Measurements from ENCODE around the gene AMPD3.
A peak's percentile ranks its signal among the peaks of the same experiment; 100 is the strongest.

AMPD3 gene

GRCh38 chr11:10443721-10444235, 11.3 kb upstream of the AMPD3 start:
- no peak for TF ChIP-seq CTCF (IDR thresholded peaks at IDR 0.05; ENCODE audit: borderline replicate concordance, insufficient read depth, low read depth, low read length)
- H3K4me3 ChIP-seq (ENCODE audit: low read depth, low read length): no peak overlapping the region

- TF ChIP-seq CTCF (IDR thresholded peaks at IDR 0.05; ENCODE audit: borderline replicate concordance, insufficient read depth, low read depth, low read length): no peak
- no peak overlapping the region for H3K4me3 ChIP-seq (ENCODE audit: low read depth, low read length)
Measured at GRCh38 chr11:10444725-10445315, 10.2 kb upstream of the AMPD3 start.

- no peak overlapping the region for H3K4me3 ChIP-seq (ENCODE audit: low read depth, low read length)
- no peak for TF ChIP-seq CTCF (IDR thresholded peaks at IDR 0.05; ENCODE audit: borderline replicate concordance, insufficient read depth, low read depth, low read length)
Measured at GRCh38 chr11:10447445-10447844, 7.6 kb upstream of the AMPD3 start.

- peak overlapping the region; percentile 55 for H3K4me3 ChIP-seq (ENCODE audit: low read depth, low read length)
- TF ChIP-seq CTCF (IDR thresholded peaks at IDR 0.05; ENCODE audit: borderline replicate concordance, insufficient read depth, low read depth, low read length): peak; percentile 34; the same call in 1 of the 2 replicates
Measured at GRCh38 chr11:10450462-10451425, 4.3 kb upstream of the AMPD3 start.

GRCh38 chr11:10451426-10452116, 3.5 kb upstream of the AMPD3 start:
- no peak overlapping the region for H3K4me3 ChIP-seq (ENCODE audit: low read depth, low read length)
- TF ChIP-seq CTCF (IDR thresholded peaks at IDR 0.05; ENCODE audit: borderline replicate concordance, insufficient read depth, low read depth, low read length): no peak

GRCh38 chr11:10452211-10452767, 2.8 kb upstream of the AMPD3 start:
- no peak for TF ChIP-seq CTCF (IDR thresholded peaks at IDR 0.05; ENCODE audit: borderline replicate concordance, insufficient read depth, low read depth, low read length)
- H3K4me3 ChIP-seq (ENCODE audit: low read depth, low read length): no peak overlapping the region

All from GM12875 (cell line).